ENCODE results near the gene ZNF697.

- TF ChIP-seq CTCF (tag by site-specific recombination; IDR thresholded peaks at IDR 0.05) (no peak), ZNF24 (tag by site-specific recombination; IDR thresholded peaks at IDR 0.05) (no peak)
Measured at GRCh38 chr1:119688810-119689209, 40.7 kb upstream of the ZNF697 start.
